ENCODE results near the gene ITGA2B.

GRCh38 chr17:44335968-44336367 is 53.5 kb downstream of the ITGA2B start:
- TF ChIP-seq CTCF (conservative IDR thresholded peaks at IDR 0.05; ENCODE audit: low read length) (no peak), EZH2phosphoT487 (IDR thresholded peaks at IDR 0.05; ENCODE audit: borderline replicate concordance) (no peak)

Data from Loucy (cell line).